Uterus (tissue), 4 donors: Measurements from ENCODE around the gene GPSM1. TPM values are rescaled to one million over a fixed set of nuclear protein-coding genes. Genes with fewer than 3 reads are reported as not detected.

Experiments used
- DNase-seq, 2 donors: peaks; one replicate each; pipeline ENCODE4 v3.0.0-alpha.2; 2019 to 2020
- H3K27ac ChIP-seq, 2 donors: fragments of 200-600 bp; sonication (generic); 1 replicate in 1 of 2; 2 replicates in 1 of 2; pipeline ENCODE4 v1.5.1; 2016 to 2018
- H3K27me3 ChIP-seq, 2 donors: fragments of 200-600 bp; sonication (generic); one replicate each; pipeline ENCODE4 v1.5.1; 2018 to 2019; ENCODE audit warnings: control low read depth in 1 of 2
- H3K36me3 ChIP-seq, 2 donors: fragments of 200-600 bp; sonication (generic); one replicate each; pipeline ENCODE4 v1.5.1; 2019; ENCODE audit warnings: control low read depth in 1 of 2
- H3K4me1 ChIP-seq, 2 donors: fragments of 200-600 bp; sonication (generic); one replicate each; pipeline ENCODE4 v1.5.1; 2018 to 2019; ENCODE audit warnings: control low read depth in 1 of 2
- H3K4me3 ChIP-seq, 2 donors: fragments of 200-600 bp; sonication (generic); 1 replicate in 1 of 2; 2 replicates in 1 of 2; pipeline ENCODE4 v1.5.1; 2018 to 2019; ENCODE audit warnings: mild to moderate bottlenecking in 1 of 2
- H3K9me3 ChIP-seq, 2 donors: fragments of 200-600 bp; sonication (generic); one replicate each; pipeline ENCODE4 v1.5.1; 2019; ENCODE audit warnings: control low read depth in 1 of 2
- CTCF ChIP-seq, 4 experiments: fragments of 200-600 bp in 2 of 4; fragments of 450-650 bp in 2 of 4; sonication (generic) in 2 of 4; IDR thresholded peaks; one replicate each; pipeline ENCODE4 v1.5.1; 2016 to 2019; ENCODE audit warnings: antibody characterized with exemption in 4 of 4, mild to moderate bottlenecking in 2 of 4, moderate library complexity in 1 of 4
- POLR2A ChIP-seq, 2 donors: fragments of 450-650 bp; IDR thresholded peaks; one replicate each; pipeline ENCODE4 v1.6.1; 2016; ENCODE audit warnings: antibody characterized with exemption in 2 of 2, mild to moderate bottlenecking in 1 of 2, moderate library complexity in 1 of 2
- intact Hi-C: fragments of 100-400 bp; cut with DNase I; formaldehyde crosslinking; loops from one replicate; pipeline ENCODE4 v1.15.1; 2023; ENCODE audit warnings: low total_unique reads
- total RNA-seq, 4 donors: library from RNA; depleted of rRNA in 3 of 4; stranded (reverse); fragments of >200 nt in 3 of 4; gene quantifications; one replicate each; pipeline versions ENCODE4 v1.1.0 to v1.2.4, GENCODE V29; 2014 to 2023
- donor health status: DM: yes; HTN: yes; CAD: no.

The GPSM1 gene
- total RNA-seq, 4 donors from 2014 or later, result 4.4 to 43.6 (median 24.1) TPM

- intact Hi-C loops, result no loop called here
- H3K4me3 ChIP-seq, result no peak overlapping the region
- no peak overlapping the region for H3K27ac ChIP-seq
- no peaks in the 10 kb centered on the region for H3K27me3 ChIP-seq
- TF ChIP-seq CTCF (IDR thresholded peaks at IDR 0.05) (no peak), POLR2A (IDR thresholded peaks at IDR 0.05) (no peak)
- H3K9me3 ChIP-seq, result no peaks in the 10 kb centered on the region
- no peaks in the 10 kb centered on the region for H3K36me3 ChIP-seq
- no peak for DNase-seq
- no peaks in the 10 kb centered on the region for H3K4me1 ChIP-seq
Measured at GRCh38 chr9:136309101-136309801, 18.1 kb upstream of the GPSM1 start.

- H3K4me1 ChIP-seq, result no peaks in the 10 kb centered on the region
- no peak overlapping the region for H3K4me3 ChIP-seq
- no peaks in the 10 kb centered on the region for H3K36me3 ChIP-seq
- TF ChIP-seq CTCF (IDR thresholded peaks at IDR 0.05), result no peak
- no peak for TF ChIP-seq POLR2A (IDR thresholded peaks at IDR 0.05)
- intact Hi-C loops, result no loop called here
- H3K27me3 ChIP-seq, result no peaks in the 10 kb centered on the region
- no peak overlapping the region for H3K27ac ChIP-seq
- DNase-seq, result no peak
- no peaks in the 10 kb centered on the region for H3K9me3 ChIP-seq
Measured at GRCh38 chr9:136309806-136310220, 17.5 kb upstream of the GPSM1 start.

- Histone ChIP-seq H3K9me3 (no peaks in the 10 kb centered on the region), H3K27me3 (no peaks in the 10 kb centered on the region), H3K4me1 (no peaks in the 10 kb centered on the region), H3K27ac (no peak overlapping the region), H3K36me3 (no peaks in the 10 kb centered on the region), H3K4me3 (no peak overlapping the region)
- TF ChIP-seq POLR2A (IDR thresholded peaks at IDR 0.05) (no peak), CTCF (IDR thresholded peaks at IDR 0.05) (no peak)
- no peak for DNase-seq
- intact Hi-C loops, result no loop called here
Measured at GRCh38 chr9:136310273-136311030, 16.9 kb upstream of the GPSM1 start.

GRCh38 chr9:136311051-136312008 lies 16.0 kb upstream of the GPSM1 start:
- H3K27me3 ChIP-seq, result no peaks in the 10 kb centered on the region
- intact Hi-C loops, result no loop called here
- no peak overlapping the region for H3K27ac ChIP-seq

More at GRCh38 chr9:136311051-136312008, 16.0 kb upstream of the GPSM1 start:
- Histone ChIP-seq H3K36me3 (no peaks in the 10 kb centered on the region), H3K4me1 (no peaks in the 10 kb centered on the region), H3K4me3 (no peak overlapping the region), H3K9me3 (no peaks in the 10 kb centered on the region)
- no peak for TF ChIP-seq CTCF (IDR thresholded peaks at IDR 0.05)
- TF ChIP-seq POLR2A (IDR thresholded peaks at IDR 0.05), result no peak
- no peak for DNase-seq
